Measurements from ENCODE around the gene PCED1A. TPM values are rescaled to one million over a fixed set of nuclear protein-coding genes. Genes with fewer than 3 reads are reported as not detected.

Gene PCED1A
- polyA plus RNA-seq, 1 experiment: 23.5 TPM

DNA sequence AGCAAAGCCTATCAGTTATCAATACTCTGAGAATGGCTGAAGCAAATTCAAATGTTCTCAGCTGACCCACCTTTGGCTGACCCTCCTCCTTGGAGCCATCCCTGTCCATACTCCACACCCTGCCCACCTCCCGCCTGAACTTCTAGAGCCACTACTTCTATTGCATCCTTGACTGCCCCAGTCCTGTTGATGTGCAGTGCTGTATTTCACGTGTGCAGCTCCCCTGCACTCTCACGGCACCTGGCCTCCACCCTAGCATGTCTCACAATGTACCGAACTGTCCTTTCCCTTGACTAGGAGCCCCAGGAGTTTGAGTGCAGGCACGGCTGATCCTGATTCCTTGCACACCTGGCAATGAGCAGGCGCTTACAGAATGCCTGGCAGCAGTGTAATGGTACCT lies 47.0 kb downstream of the PCED1A start:
- Histone ChIP-seq H3K27me3 (ENCODE audit: control insufficient read depth, insufficient read depth, low read length) (peaks cover 6% of the 10 kb centered on the region; the same call in 1 of the 2 replicates), H3K4me3 (ENCODE audit: low read depth, low read length) (no peak overlapping the region), H3K36me3 (ENCODE audit: control insufficient read depth, insufficient read depth, low read length) (no peaks in the 10 kb centered on the region)
- ChIA-PET POLR2A (no interaction called here), CTCF (no interaction called here)
- no peak for DNase-seq (ENCODE audit: low read depth)
- TF ChIP-seq CTCF (IDR thresholded peaks at IDR 0.05; ENCODE audit: insufficient read depth, low read depth, low read length): no peak

Other genes with a start within 250 kb of the PCED1A start
- gene NOP56, start 188.0 kb downstream of the PCED1A start, polyA plus RNA-seq (2011; rRNA removed): 131 and 136 TPM in 2 replicates
- gene IDH3B, start 176.4 kb downstream of the PCED1A start, polyA plus RNA-seq (2011; rRNA removed): 113 and 143 TPM in 2 replicates
- 1.2 and 1.9 TPM in 2 replicates for gene EBF4, start 147.9 kb downstream of the PCED1A start, polyA plus RNA-seq (2011; rRNA removed)
- gene CPXM1, start 40.0 kb downstream of the PCED1A start, polyA plus RNA-seq (2011; rRNA removed): 0.78 and 1.6 TPM in 2 replicates
- 0.12 TPM in 1 of 2 replicates, not detected in the other for gene C20orf141, start 25.7 kb downstream of the PCED1A start, polyA plus RNA-seq (2011; rRNA removed)
- not detected in 2 replicates for gene TMEM239, start 24.3 kb downstream of the PCED1A start, polyA plus RNA-seq (2011; rRNA removed)
- gene VPS16, start 90 bp upstream of the PCED1A start, polyA plus RNA-seq (2011; rRNA removed): 33.5 and 46.8 TPM in 2 replicates
- gene PTPRA, start 32.8 kb upstream of the PCED1A start, polyA plus RNA-seq (2011; rRNA removed): 46.2 and 60.9 TPM in 2 replicates
- gene GNRH2, start 203.0 kb upstream of the PCED1A start, polyA plus RNA-seq (2011; rRNA removed): not detected in 2 replicates
- gene MRPS26, start 205.4 kb upstream of the PCED1A start, polyA plus RNA-seq (2011; rRNA removed): 27.4 and 37.2 TPM in 2 replicates
- not detected in 2 replicates for gene OXT, start 231.0 kb upstream of the PCED1A start, polyA plus RNA-seq (2011; rRNA removed)
- not detected in 2 replicates for gene AVP, start 244.1 kb upstream of the PCED1A start, polyA plus RNA-seq (2011; rRNA removed)

Measured in BJ (cell line).